DND-41 (cell line): ENCODE results near the gene NFKBIZ.

Experiments
- ATAC-seq: fragments of 200-7000 bp; cut with Tn5 transposase; 3 replicates; pipeline ENCODE4 v1.9.1; 2021; ENCODE audit warnings: low read depth; ENCODE audit not compliant: insufficient read depth
- DNase-seq: peaks from one replicate; pipeline ENCODE4 v3.0.0-alpha.2; 2020
- H2AFZ ChIP-seq: 2 replicates; pipeline ENCODE4 v1.6.0; 2012; ENCODE audit warnings: low read depth, low read length
- H3K27ac ChIP-seq: 2 replicates; pipeline ENCODE4 v1.5.1; 2012; ENCODE audit warnings: low read length, inconsistent platforms
- H3K27me3 ChIP-seq: fragments of 200-600 bp; sonication (generic); 2 replicates; pipeline ENCODE4 v1.6.0; 2012; ENCODE audit warnings: low read length, mild to moderate bottlenecking, inconsistent platforms; ENCODE audit not compliant: insufficient read depth, poor library complexity
- H3K36me3 ChIP-seq: 2 replicates; pipeline ENCODE4 v1.5.1; 2012; ENCODE audit warnings: low read length, inconsistent platforms; ENCODE audit not compliant: insufficient read depth
- H3K4me1 ChIP-seq: 2 replicates; pipeline ENCODE4 v1.5.1; 2012; ENCODE audit warnings: mild to moderate bottlenecking, low read length; ENCODE audit not compliant: insufficient read depth
- H3K4me2 ChIP-seq: 2 replicates; pipeline ENCODE4 v1.6.0; 2012; ENCODE audit warnings: mild to moderate bottlenecking, moderate library complexity, low read length, inconsistent platforms; ENCODE audit not compliant: insufficient read depth
- H3K4me3 ChIP-seq, 2 experiments: fragments of 200-600 bp in 1 of 2; shearing (Covaris generic) in 1 of 2; 2 replicates each; pipeline ENCODE4 v1.5.1; 2012 to 2016; ENCODE audit warnings: inconsistent platforms in 2 of 2, low read length in 2 of 2, mild to moderate bottlenecking in 2 of 2, low read depth in 1 of 2, moderate library complexity in 1 of 2
- H3K79me2 ChIP-seq: 2 replicates; pipeline ENCODE4 v1.6.0; 2012; ENCODE audit warnings: low read length, inconsistent platforms; ENCODE audit not compliant: insufficient read depth
- H3K9ac ChIP-seq: 2 replicates; pipeline ENCODE4 v1.6.0; 2012; ENCODE audit warnings: low read depth, mild to moderate bottlenecking, inconsistent platforms, low read length, moderate library complexity
- H3K9me3 ChIP-seq: 2 replicates; pipeline ENCODE4 v1.5.1; 2012; ENCODE audit warnings: low read length, moderate library complexity, mild to moderate bottlenecking, inconsistent platforms; ENCODE audit not compliant: insufficient read depth, severe bottlenecking
- H4K20me1 ChIP-seq: 2 replicates; pipeline ENCODE4 v1.6.0; 2012; ENCODE audit warnings: low read length; ENCODE audit not compliant: insufficient read depth
- EZH2 ChIP-seq: IDR thresholded peaks from 3 replicates; pipeline ENCODE4 v1.6.1; 2012; ENCODE audit warnings: borderline replicate concordance, low read depth, mild to moderate bottlenecking, moderate library complexity, low read length, inconsistent platforms; ENCODE audit not compliant: severe bottlenecking
- TF ChIP-seq, protein P1 (sequence below): IDR thresholded peaks from 2 replicates; pipeline ENCODE4 v1.5.1; 2012; ENCODE audit warnings: borderline replicate concordance, low read length, moderate library complexity, mild to moderate bottlenecking; ENCODE audit not compliant: poor library complexity, severe bottlenecking; ENCODE audit errors: extremely low read depth

The NFKBIZ gene

DNA sequence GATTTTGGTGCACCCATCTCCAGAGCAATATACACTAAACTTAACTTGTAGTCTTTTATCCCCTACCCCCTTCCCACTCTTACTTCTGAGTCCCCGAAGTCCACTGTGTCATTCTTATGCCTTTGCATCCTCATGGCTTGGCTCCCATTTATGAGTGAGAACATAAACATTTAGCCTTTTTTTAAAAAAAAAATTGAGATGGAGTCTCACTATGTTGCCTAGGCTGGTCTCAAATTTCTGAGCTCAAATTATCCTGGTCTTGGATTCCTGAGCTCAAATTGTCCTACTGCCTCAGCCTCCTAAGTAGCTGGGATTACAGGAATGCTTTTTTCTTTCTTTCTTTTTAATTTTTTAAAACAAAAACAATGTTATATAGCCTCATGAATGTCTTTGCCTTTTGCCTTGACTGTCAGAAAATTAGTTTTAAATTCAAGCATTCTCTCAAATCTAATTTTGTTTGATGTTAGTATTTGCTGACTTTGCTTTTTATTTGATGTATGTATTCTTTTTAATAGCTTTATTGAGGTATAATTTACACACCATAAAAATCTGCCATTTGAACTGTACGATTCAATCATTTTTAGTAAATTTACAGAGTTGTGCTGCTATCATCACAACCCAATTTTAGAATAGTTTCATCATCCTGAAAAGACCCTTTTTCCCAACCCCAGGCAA is 46.9 kb downstream of the NFKBIZ start:
- Histone ChIP-seq H3K4me1 (no peaks in the 10 kb centered on the region), H3K79me2 (no peaks in the 10 kb centered on the region), H3K27ac (no peak overlapping the region), H3K9me3 (no peaks in the 10 kb centered on the region), H3K9ac (no peak overlapping the region), H3K36me3 (no peaks in the 10 kb centered on the region), H4K20me1 (no peaks in the 10 kb centered on the region), H3K4me3 (no peak overlapping the region), H3K4me2 (no peak overlapping the region), H3K27me3 (no peaks in the 10 kb centered on the region), H2AFZ (no peak overlapping the region)
- ATAC-seq (no peak), DNase-seq (no peak)
- TF ChIP-seq, protein P1, sequence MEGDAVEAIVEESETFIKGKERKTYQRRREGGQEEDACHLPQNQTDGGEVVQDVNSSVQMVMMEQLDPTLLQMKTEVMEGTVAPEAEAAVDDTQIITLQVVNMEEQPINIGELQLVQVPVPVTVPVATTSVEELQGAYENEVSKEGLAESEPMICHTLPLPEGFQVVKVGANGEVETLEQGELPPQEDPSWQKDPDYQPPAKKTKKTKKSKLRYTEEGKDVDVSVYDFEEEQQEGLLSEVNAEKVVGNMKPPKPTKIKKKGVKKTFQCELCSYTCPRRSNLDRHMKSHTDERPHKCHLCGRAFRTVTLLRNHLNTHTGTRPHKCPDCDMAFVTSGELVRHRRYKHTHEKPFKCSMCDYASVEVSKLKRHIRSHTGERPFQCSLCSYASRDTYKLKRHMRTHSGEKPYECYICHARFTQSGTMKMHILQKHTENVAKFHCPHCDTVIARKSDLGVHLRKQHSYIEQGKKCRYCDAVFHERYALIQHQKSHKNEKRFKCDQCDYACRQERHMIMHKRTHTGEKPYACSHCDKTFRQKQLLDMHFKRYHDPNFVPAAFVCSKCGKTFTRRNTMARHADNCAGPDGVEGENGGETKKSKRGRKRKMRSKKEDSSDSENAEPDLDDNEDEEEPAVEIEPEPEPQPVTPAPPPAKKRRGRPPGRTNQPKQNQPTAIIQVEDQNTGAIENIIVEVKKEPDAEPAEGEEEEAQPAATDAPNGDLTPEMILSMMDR, result no peak
- no peak for TF ChIP-seq EZH2

DNA sequence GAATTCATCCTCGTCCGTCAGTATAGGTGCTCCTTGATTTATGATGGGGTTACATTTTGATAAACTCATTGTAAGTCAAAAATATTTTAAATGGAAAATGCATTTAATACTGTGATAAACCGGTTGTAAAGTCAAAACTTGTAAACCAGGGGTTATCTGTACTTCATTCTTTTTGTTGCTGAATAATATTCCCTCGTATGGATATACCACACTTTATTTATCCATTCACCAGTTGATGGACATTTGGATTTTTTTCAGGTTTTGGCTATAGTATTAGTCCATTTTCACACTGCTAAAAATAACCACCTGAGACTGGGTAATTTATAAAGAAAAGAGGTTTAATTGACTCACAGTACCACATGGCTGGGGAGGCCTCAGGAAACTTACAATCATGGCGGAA is 47.7 kb downstream of the NFKBIZ start:
- TF ChIP-seq EZH2, result no peak
- TF ChIP-seq, protein P1, result no peak
- DNase-seq, result no peak
- Histone ChIP-seq H3K79me2 (no peaks in the 10 kb centered on the region), H3K36me3 (no peaks in the 10 kb centered on the region), H3K27me3 (no peaks in the 10 kb centered on the region), H3K27ac (no peak overlapping the region), H4K20me1 (no peaks in the 10 kb centered on the region), H3K4me2 (no peak overlapping the region), H3K4me3 (no peak overlapping the region), H3K4me1 (no peaks in the 10 kb centered on the region), H2AFZ (no peak overlapping the region), H3K9me3 (no peaks in the 10 kb centered on the region), H3K9ac (no peak overlapping the region)
- ATAC-seq, result no peak

DNA sequence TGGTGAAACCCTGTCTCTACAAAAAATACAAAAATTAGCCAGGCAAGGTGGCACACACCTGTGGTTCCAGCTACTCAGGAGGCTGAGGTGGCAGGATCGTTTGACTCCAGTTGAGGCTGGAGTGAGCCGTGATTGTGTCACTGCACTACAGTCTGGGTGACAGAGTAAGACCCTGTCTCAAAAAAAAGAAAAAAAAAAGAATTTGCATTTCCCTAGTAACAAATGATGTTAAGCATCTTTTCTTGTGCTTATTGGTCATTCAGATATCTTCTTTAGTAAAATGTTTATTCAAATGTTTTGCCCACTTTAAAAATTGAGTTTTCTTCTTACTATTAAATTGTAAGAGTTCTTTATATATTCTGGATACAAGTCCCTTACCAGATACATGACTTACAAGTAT is 48.7 kb downstream of the NFKBIZ start:
- no peak overlapping the region for H2AFZ ChIP-seq
- no peak overlapping the region for H3K9ac ChIP-seq
- no peak overlapping the region for H3K27ac ChIP-seq

More for the DNA sequence above, 48.7 kb downstream of the NFKBIZ start:
- H3K27me3 ChIP-seq, result no peaks in the 10 kb centered on the region
- no peak overlapping the region for H3K4me3 ChIP-seq
- no peaks in the 10 kb centered on the region for H3K4me1 ChIP-seq
- no peaks in the 10 kb centered on the region for H3K79me2 ChIP-seq
- ATAC-seq, result no peak
- H3K9me3 ChIP-seq, result no peaks in the 10 kb centered on the region
- TF ChIP-seq EZH2, result no peak
- TF ChIP-seq, protein P1, result no peak
- H3K4me2 ChIP-seq, result no peak overlapping the region
- DNase-seq, result no peak
- H4K20me1 ChIP-seq, result no peaks in the 10 kb centered on the region
- H3K36me3 ChIP-seq, result no peaks in the 10 kb centered on the region
